IMR-90 (cell line): Measurements from ENCODE around the gene ROBO1. TPM values are rescaled to one million over a fixed set of nuclear protein-coding genes. Genes with fewer than 3 reads are reported as not detected.

Source experiments
- ATAC-seq: fragments of 200-7000 bp; cut with Tn5 transposase; 2 replicates; pipeline ENCODE4 v1.9.1; 2020; ENCODE audit warnings: low read depth, mild to moderate bottlenecking, moderate library complexity
- BruUV-seq: library from RNA; stranded (reverse); fragments of 400-500 nt; replicated peaks from 2 replicates; lab custom pipeline; 2021; lab: Mats Ljungman, UMichigan
- CTCF ChIA-PET: fragments of 300-600 bp; formaldehyde crosslinking; extraction: SDS; loops from one replicate; lab custom pipeline; 2021; ENCODE audit warnings: antibody characterized with exemption; lab: Yijun Ruan, JAX
- POLR2A ChIA-PET: fragments of 300-600 bp; sonication (Branson Sonifier 250); formaldehyde crosslinking; loops from one replicate; lab custom pipeline; 2022; ENCODE audit warnings: antibody characterized with exemption; ENCODE audit not compliant: unreplicated experiment; lab: Charles Lee
- DNase-seq: peaks from one replicate; pipeline ENCODE4 v3.0.0; 2013
- H2AFZ ChIP-seq: replicated peaks from 2 replicates; pipeline ENCODE3; 2013; ENCODE audit warnings: low read length, mild to moderate bottlenecking; ENCODE audit not compliant: poor library complexity
- H2AK5ac ChIP-seq: 2 replicates; pipeline ENCODE4 v1.6.1; 2013; ENCODE audit warnings: low read depth, low read length, inconsistent platforms
- H2AK9ac ChIP-seq: replicated peaks from 2 replicates; pipeline ENCODE3; 2013; ENCODE audit warnings: mild to moderate bottlenecking, low read depth, low read length, moderate library complexity; ENCODE audit not compliant: poor library complexity
- H2BK120ac ChIP-seq: 2 replicates; pipeline ENCODE4 v1.6.1; 2013; ENCODE audit warnings: low read depth, low read length, inconsistent platforms
- H2BK15ac ChIP-seq: 3 replicates; pipeline ENCODE4 v1.6.1; 2013; ENCODE audit warnings: low read depth, low read length, inconsistent platforms
- H2BK20ac ChIP-seq: 2 replicates; pipeline ENCODE4 v1.6.1; 2013; ENCODE audit warnings: low read depth, mild to moderate bottlenecking, inconsistent platforms, low read length, moderate library complexity
- H2BK5ac ChIP-seq: 2 replicates; pipeline ENCODE4 v1.6.1; 2013; ENCODE audit warnings: mild to moderate bottlenecking, low read depth, low read length, inconsistent platforms; ENCODE audit not compliant: poor library complexity, severe bottlenecking
- H3K14ac ChIP-seq: replicated peaks from 2 replicates; pipeline ENCODE4 v1.6.1; 2013; ENCODE audit warnings: low read depth, low read length, inconsistent platforms
- H3K18ac ChIP-seq: 2 replicates; pipeline ENCODE4 v1.6.1; 2013; ENCODE audit warnings: low read depth, low read length, control low read depth
- H3K23ac ChIP-seq: 2 replicates; pipeline ENCODE4 v1.6.1; 2013; ENCODE audit warnings: low read depth, low read length, inconsistent platforms
- H3K27ac ChIP-seq: 2 replicates; pipeline ENCODE4 v1.5.1; 2013; ENCODE audit warnings: mild to moderate bottlenecking, control low read depth, low read length; ENCODE audit not compliant: insufficient read depth
- H3K27me3 ChIP-seq: 2 replicates; pipeline ENCODE4 v1.6.1; 2013; ENCODE audit warnings: low read length; ENCODE audit not compliant: control insufficient read depth, insufficient read depth
- H3K36me3 ChIP-seq: 2 replicates; pipeline ENCODE4 v1.6.1; 2013; ENCODE audit warnings: low read length, mixed read lengths; ENCODE audit not compliant: control insufficient read depth, insufficient read depth
- H3K4ac ChIP-seq: 2 replicates; pipeline ENCODE4 v1.6.1; 2013; ENCODE audit warnings: low read depth, low read length, inconsistent platforms
- H3K4me1 ChIP-seq: 2 replicates; pipeline ENCODE4 v1.6.1; 2013; ENCODE audit warnings: low read length, mixed read lengths; ENCODE audit not compliant: control insufficient read depth, insufficient read depth
- H3K4me2 ChIP-seq: 2 replicates; pipeline ENCODE4 v1.6.1; 2013; ENCODE audit warnings: low read depth, mild to moderate bottlenecking, control low read depth, low read length, moderate library complexity
- H3K4me3 ChIP-seq: 2 replicates; pipeline ENCODE4 v1.5.1; 2013; ENCODE audit warnings: low read depth, mild to moderate bottlenecking, control low read depth, low read length, moderate library complexity; ENCODE audit not compliant: insufficient read depth
- H3K56ac ChIP-seq: 2 replicates; pipeline ENCODE4 v1.6.1; 2013; ENCODE audit warnings: low read length, inconsistent platforms; ENCODE audit not compliant: insufficient read depth; ENCODE audit errors: extremely low read depth
- H3K79me1 ChIP-seq, 2 experiments: 2 replicates each; pipeline ENCODE4 v1.6.1; 2013; ENCODE audit warnings: low read length in 2 of 2, inconsistent platforms in 1 of 2, low read depth in 1 of 2
- H3K9ac ChIP-seq: 2 replicates; pipeline ENCODE4 v1.6.1; 2013; ENCODE audit warnings: low read depth, low read length, control low read depth
- H3K9me1 ChIP-seq: 2 replicates; pipeline ENCODE4 v1.6.1; 2013; ENCODE audit warnings: low read length, inconsistent platforms; ENCODE audit not compliant: insufficient read depth
- H3K9me3 ChIP-seq: 2 replicates; pipeline ENCODE4 v1.6.1; 2013; ENCODE audit warnings: low read length; ENCODE audit not compliant: control insufficient read depth, insufficient read depth
- H4K20me1 ChIP-seq: 2 replicates; pipeline ENCODE4 v1.6.1; 2013; ENCODE audit warnings: low read length, inconsistent platforms; ENCODE audit not compliant: insufficient read depth
- H4K5ac ChIP-seq: 2 replicates; pipeline ENCODE4 v1.6.1; 2013; ENCODE audit warnings: mild to moderate bottlenecking, low read depth, low read length, control low read depth
- H4K8ac ChIP-seq, 2 experiments: 2 replicates each; pipeline ENCODE4 v1.6.1; 2013; ENCODE audit warnings: low read depth in 2 of 2, low read length in 2 of 2, control low read depth in 1 of 2, inconsistent platforms in 1 of 2
- H4K91ac ChIP-seq: 2 replicates; pipeline ENCODE4 v1.6.1; 2013; ENCODE audit warnings: low read depth, low read length, inconsistent platforms; ENCODE audit not compliant: insufficient read depth
- BHLHE40 ChIP-seq: fragments of 150-350 bp; IDR thresholded peaks from 2 replicates; pipeline ENCODE4 v1.6.1; 2016; ENCODE audit warnings: mild to moderate bottlenecking, low read depth, low read length
- CEBPB ChIP-seq: IDR thresholded peaks from 2 replicates; pipeline ENCODE4 v1.6.1; 2012; ENCODE audit warnings: low read depth, low read length, improper control_type of control experiment
- CHD1 ChIP-seq: IDR thresholded peaks from 2 replicates; pipeline ENCODE4 v1.6.1; 2012; ENCODE audit warnings: low read depth, low read length, improper control_type of control experiment
- FOS ChIP-seq: fragments of 150-350 bp; IDR thresholded peaks from 2 replicates; pipeline ENCODE4 v1.6.1; 2016; ENCODE audit warnings: low read depth, low read length
- MAFK ChIP-seq: IDR thresholded peaks from 2 replicates; pipeline ENCODE4 v1.6.1; 2012; ENCODE audit warnings: low read depth, low read length, improper control_type of control experiment
- MAZ ChIP-seq: IDR thresholded peaks from 2 replicates; pipeline ENCODE4 v1.6.1; 2012; ENCODE audit warnings: low read depth, mild to moderate bottlenecking, low read length, improper control_type of control experiment, moderate library complexity, borderline replicate concordance
- MXI1 ChIP-seq: IDR thresholded peaks from 2 replicates; pipeline ENCODE4 v1.6.1; 2012; ENCODE audit warnings: low read depth, mild to moderate bottlenecking, low read length, moderate library complexity, borderline replicate concordance
- NFE2L2 ChIP-seq: fragments of 150-350 bp; IDR thresholded peaks from 2 replicates; pipeline ENCODE4 v1.6.1; 2016; ENCODE audit warnings: low read depth, mild to moderate bottlenecking, low read length
- POLR2A ChIP-seq: IDR thresholded peaks from 2 replicates; pipeline ENCODE4 v1.6.1; 2012; ENCODE audit warnings: mild to moderate bottlenecking, low read depth, low read length
- RAD21 ChIP-seq: IDR thresholded peaks from 2 replicates; pipeline ENCODE4 v1.6.1; 2012; ENCODE audit warnings: low read length, improper control_type of control experiment
- RCOR1 ChIP-seq: IDR thresholded peaks from 2 replicates; pipeline ENCODE4 v1.6.1; 2012; ENCODE audit warnings: mild to moderate bottlenecking, low read length, improper control_type of control experiment; ENCODE audit not compliant: insufficient replicate concordance
- RFX5 ChIP-seq: IDR thresholded peaks from 2 replicates; pipeline ENCODE4 v1.8.0; 2012; ENCODE audit warnings: low read depth, mild to moderate bottlenecking, low read length, moderate library complexity
- SMC3 ChIP-seq: fragments of 150-350 bp; IDR thresholded peaks from 2 replicates; pipeline ENCODE4 v1.6.1; 2016; ENCODE audit warnings: low read depth, mild to moderate bottlenecking, antibody characterized with exemption, low read length, moderate library complexity
- WGBS, 2 experiments: methylation state at CpG; one replicate each; pipeline versions ENCODE4 v1.1.5 to v1.1.7; 2013; ENCODE audit warnings: missing lambda C conversion rate in 2 of 2; ENCODE audit not compliant: insufficient read length in 1 of 2; ENCODE audit errors: extremely low coverage in 2 of 2; 5-methylcytosine and 5-hydroxymethylcytosine counted together
- dilution Hi-C: fragments of 300-500 bp; cut with HindIII; formaldehyde crosslinking; loops from one replicate; pipeline ENCODE4 v1.14.3; 2018; ENCODE audit warnings: low sequenced_read_pairs; ENCODE audit not compliant: unreplicated experiment
- in situ Hi-C: fragments of 300-500 bp; cut with MboI; formaldehyde crosslinking; loops from 3 replicates; pipeline ENCODE4 v1.14.3; 2019; ENCODE audit warnings: low sequenced_read_pairs, inconsistent platforms, mixed read lengths
- intact Hi-C: fragments of 100-400 bp; cut with micrococcal nuclease; formaldehyde crosslinking; loops from 2 replicates; pipeline ENCODE4 v1.10.0; 2022
- polyA plus RNA-seq, 3 experiments: library from polyadenylated mRNA; depleted of rRNA; stranded (reverse); fragments of >200 nt; gene quantifications; 2 replicates each; pipeline ENCODE4 v1.2.3, GENCODE V29; 2012; ENCODE audit warnings: low replicate concordance in 1 of 3
- total RNA-seq: library from RNA; depleted of rRNA; stranded (reverse); fragments of >200 nt; gene quantifications from 2 replicates; pipeline ENCODE4 v1.2.3, GENCODE V29; 2012
- TF ChIP-seq, protein P1 (sequence below): fragments of 150-350 bp; IDR thresholded peaks from 2 replicates; pipeline ENCODE4 v1.6.1; 2016; ENCODE audit warnings: low read depth, mild to moderate bottlenecking, low read length, moderate library complexity, borderline replicate concordance
- TF ChIP-seq, protein P2 (sequence below): fragments of 150-350 bp; IDR thresholded peaks from 2 replicates; pipeline ENCODE4 v1.6.1; 2017; ENCODE audit warnings: mild to moderate bottlenecking, antibody characterized with exemption, low read length, low read depth
- TF ChIP-seq, protein P3 (sequence below): conservative IDR thresholded peaks from 2 replicates; pipeline ENCODE4 v1.5.1; 2012; ENCODE audit warnings: mild to moderate bottlenecking, low read depth, low read length, improper control_type of control experiment

ROBO1 gene
- total and polyA plus RNA-seq, 2 of the 4 experiments (the other 2 are of a cell fraction) = 24.1 to 53.9 TPM

DNA sequence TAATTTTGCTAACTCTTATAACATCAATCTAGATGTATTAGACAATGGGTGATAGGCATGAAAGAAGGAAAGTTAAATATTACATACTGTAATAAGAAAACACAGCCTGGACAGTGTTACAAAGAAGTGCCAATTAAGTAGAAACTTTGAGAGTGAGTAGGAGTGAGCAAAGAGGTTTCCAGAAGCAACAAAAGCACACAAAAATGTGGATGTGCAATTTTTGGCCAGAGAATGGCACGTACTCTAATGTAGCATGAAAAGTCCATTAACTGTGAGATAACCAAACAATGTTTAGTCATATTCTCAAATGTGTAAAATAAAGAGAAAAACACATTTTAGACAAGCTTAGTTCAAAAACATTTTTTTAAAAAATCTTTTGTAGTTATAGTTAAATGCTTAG is 567.3 kb downstream of the ROBO1 start:
- Histone ChIP-seq H4K20me1 (no peaks in the 10 kb centered on the region), H3K18ac (no peak overlapping the region), H3K9ac (no peak overlapping the region), H4K8ac (no peak overlapping the region), H2BK20ac (no peak overlapping the region), H2BK120ac (no peak overlapping the region), H3K14ac (no peak overlapping the region), H3K27me3 (no peaks in the 10 kb centered on the region), H3K56ac (no peak overlapping the region), H2AFZ (no peak overlapping the region), H2AK9ac (no peak overlapping the region), H2BK15ac (no peak overlapping the region), H3K9me1 (no peaks in the 10 kb centered on the region), H3K9me3 (no peaks in the 10 kb centered on the region), H4K91ac (no peak overlapping the region), H3K4me1 (no peaks in the 10 kb centered on the region), H3K4me3 (no peak overlapping the region), H4K5ac (no peak overlapping the region), H2AK5ac (no peak overlapping the region), H3K4ac (no peak overlapping the region), H3K79me1 (no peaks in the 10 kb centered on the region), H3K27ac (no peak overlapping the region), H2BK5ac (no peak overlapping the region), H3K4me2 (no peak overlapping the region), H3K23ac (no peak overlapping the region), H3K36me3 (no peaks in the 10 kb centered on the region)
- DNase-seq (no peak), ATAC-seq (no peak)
- in situ Hi-C loops (no loop called here), intact Hi-C loops (no loop called here), dilution Hi-C loops (no loop called here)
- no peak for TF ChIP-seq SMC3
- no peak for TF ChIP-seq MXI1
- TF ChIP-seq POLR2A = no peak
- no peak for TF ChIP-seq RCOR1
- no peak for TF ChIP-seq NFE2L2
- TF ChIP-seq MAZ = no peak
- TF ChIP-seq, protein P1, sequence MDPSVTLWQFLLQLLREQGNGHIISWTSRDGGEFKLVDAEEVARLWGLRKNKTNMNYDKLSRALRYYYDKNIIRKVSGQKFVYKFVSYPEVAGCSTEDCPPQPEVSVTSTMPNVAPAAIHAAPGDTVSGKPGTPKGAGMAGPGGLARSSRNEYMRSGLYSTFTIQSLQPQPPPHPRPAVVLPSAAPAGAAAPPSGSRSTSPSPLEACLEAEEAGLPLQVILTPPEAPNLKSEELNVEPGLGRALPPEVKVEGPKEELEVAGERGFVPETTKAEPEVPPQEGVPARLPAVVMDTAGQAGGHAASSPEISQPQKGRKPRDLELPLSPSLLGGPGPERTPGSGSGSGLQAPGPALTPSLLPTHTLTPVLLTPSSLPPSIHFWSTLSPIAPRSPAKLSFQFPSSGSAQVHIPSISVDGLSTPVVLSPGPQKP = no peak
- TF ChIP-seq, protein P2, sequence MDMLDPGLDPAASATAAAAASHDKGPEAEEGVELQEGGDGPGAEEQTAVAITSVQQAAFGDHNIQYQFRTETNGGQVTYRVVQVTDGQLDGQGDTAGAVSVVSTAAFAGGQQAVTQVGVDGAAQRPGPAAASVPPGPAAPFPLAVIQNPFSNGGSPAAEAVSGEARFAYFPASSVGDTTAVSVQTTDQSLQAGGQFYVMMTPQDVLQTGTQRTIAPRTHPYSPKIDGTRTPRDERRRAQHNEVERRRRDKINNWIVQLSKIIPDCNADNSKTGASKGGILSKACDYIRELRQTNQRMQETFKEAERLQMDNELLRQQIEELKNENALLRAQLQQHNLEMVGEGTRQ = no peak
- TF ChIP-seq BHLHE40 = no peak
- TF ChIP-seq MAFK = no peak
- no peak for TF ChIP-seq RAD21
- TF ChIP-seq CEBPB = no peak
- TF ChIP-seq, protein P3, sequence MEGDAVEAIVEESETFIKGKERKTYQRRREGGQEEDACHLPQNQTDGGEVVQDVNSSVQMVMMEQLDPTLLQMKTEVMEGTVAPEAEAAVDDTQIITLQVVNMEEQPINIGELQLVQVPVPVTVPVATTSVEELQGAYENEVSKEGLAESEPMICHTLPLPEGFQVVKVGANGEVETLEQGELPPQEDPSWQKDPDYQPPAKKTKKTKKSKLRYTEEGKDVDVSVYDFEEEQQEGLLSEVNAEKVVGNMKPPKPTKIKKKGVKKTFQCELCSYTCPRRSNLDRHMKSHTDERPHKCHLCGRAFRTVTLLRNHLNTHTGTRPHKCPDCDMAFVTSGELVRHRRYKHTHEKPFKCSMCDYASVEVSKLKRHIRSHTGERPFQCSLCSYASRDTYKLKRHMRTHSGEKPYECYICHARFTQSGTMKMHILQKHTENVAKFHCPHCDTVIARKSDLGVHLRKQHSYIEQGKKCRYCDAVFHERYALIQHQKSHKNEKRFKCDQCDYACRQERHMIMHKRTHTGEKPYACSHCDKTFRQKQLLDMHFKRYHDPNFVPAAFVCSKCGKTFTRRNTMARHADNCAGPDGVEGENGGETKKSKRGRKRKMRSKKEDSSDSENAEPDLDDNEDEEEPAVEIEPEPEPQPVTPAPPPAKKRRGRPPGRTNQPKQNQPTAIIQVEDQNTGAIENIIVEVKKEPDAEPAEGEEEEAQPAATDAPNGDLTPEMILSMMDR = no peak
- no peak for TF ChIP-seq RFX5
- no peak for TF ChIP-seq CHD1
- no peak for TF ChIP-seq FOS
- no CpG with 5 or more reads among the region's 1 CpG for WGBS, 2 experiments
- ChIA-PET POLR2A (no interaction called here), CTCF (no interaction called here)
- no TSS peak for BruUV-seq
